GM06990 (cell line): ENCODE data around the gene FGA.

Experiments
- DNase-seq: peaks from one replicate; pipeline ENCODE4 v3.0.0-alpha.2; 2011; ENCODE audit not compliant: insufficient read length; ENCODE audit errors: extremely low read depth
- H3K27me3 ChIP-seq: replicated peaks from 2 replicates; pipeline ENCODE4 v1.6.0; 2011; ENCODE audit warnings: low read length; ENCODE audit not compliant: control insufficient read depth, insufficient read depth
- H3K36me3 ChIP-seq: 2 replicates; pipeline ENCODE4 v1.5.1; 2011; ENCODE audit warnings: low read length; ENCODE audit not compliant: control insufficient read depth, insufficient read depth
- H3K4me3 ChIP-seq: replicated peaks from 2 replicates; pipeline ENCODE4 v1.5.1; 2011; ENCODE audit warnings: low read depth, mild to moderate bottlenecking, control low read depth, low read length
- TF ChIP-seq, protein P1 (sequence below): IDR thresholded peaks from 2 replicates; pipeline ENCODE4 v1.5.1; 2011; ENCODE audit warnings: low read length, control low read depth, mild to moderate bottlenecking, inconsistent platforms; ENCODE audit not compliant: insufficient read depth, poor library complexity, severe bottlenecking

FGA gene

DNA sequence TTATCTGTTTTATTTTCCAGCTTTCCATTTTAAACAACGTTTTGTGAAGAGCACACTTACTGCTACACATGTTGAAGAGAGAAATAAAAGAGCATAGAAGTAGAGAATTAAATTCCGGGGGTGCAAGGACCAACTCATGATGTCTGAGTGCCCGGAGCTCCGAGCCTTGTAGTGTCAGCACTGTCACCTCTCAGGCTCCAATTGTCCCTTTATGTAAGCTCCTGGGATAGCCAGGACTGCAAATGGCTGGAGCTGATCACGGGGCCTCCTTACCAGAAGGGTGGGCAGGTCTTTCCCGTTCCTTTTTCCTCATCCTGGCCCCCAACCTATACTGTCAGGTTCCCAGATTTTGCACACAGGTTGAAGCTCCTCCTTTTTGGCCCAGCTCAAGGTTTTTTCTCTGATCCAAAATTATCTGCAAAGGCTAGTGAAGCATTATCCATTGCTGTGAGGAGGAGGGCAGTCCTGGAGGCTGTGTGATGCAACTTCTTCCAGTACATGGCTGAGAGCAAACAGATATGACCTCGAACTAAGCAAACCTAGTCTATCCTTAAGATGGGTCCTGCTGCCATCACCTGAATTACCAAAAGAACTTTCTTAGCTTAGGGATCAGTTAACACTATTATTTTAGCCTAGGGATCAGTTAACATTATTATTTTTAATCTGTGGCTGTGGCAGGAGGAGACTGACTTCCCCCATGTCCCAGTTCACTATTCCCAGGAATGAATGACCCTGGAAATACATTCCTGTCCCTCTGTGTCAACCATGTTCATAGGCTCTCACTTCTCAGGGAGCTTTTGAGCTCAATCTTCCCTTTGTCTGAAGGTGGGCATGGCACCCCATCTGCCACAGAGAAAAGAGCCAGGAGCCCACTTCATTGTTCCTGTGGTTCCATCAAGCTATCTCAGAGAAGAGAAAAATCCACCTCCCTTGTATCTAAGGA is 22.2 kb upstream of the FGA start, which contains the start of gene FGG:
Gene FGG, minus strand, starts transcription at position 185 of the 943 bp plus-strand sequence. Its CDS starts 47 bp downstream, at position 138.
- TF ChIP-seq, protein P1, sequence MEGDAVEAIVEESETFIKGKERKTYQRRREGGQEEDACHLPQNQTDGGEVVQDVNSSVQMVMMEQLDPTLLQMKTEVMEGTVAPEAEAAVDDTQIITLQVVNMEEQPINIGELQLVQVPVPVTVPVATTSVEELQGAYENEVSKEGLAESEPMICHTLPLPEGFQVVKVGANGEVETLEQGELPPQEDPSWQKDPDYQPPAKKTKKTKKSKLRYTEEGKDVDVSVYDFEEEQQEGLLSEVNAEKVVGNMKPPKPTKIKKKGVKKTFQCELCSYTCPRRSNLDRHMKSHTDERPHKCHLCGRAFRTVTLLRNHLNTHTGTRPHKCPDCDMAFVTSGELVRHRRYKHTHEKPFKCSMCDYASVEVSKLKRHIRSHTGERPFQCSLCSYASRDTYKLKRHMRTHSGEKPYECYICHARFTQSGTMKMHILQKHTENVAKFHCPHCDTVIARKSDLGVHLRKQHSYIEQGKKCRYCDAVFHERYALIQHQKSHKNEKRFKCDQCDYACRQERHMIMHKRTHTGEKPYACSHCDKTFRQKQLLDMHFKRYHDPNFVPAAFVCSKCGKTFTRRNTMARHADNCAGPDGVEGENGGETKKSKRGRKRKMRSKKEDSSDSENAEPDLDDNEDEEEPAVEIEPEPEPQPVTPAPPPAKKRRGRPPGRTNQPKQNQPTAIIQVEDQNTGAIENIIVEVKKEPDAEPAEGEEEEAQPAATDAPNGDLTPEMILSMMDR: no peak
- no peak for DNase-seq
- no peaks in the 10 kb centered on the region for H3K27me3 ChIP-seq
- H3K4me3 ChIP-seq: no peak within 1 kb of the TSS
- no peaks in the 10 kb centered on the region for H3K36me3 ChIP-seq

DNA sequence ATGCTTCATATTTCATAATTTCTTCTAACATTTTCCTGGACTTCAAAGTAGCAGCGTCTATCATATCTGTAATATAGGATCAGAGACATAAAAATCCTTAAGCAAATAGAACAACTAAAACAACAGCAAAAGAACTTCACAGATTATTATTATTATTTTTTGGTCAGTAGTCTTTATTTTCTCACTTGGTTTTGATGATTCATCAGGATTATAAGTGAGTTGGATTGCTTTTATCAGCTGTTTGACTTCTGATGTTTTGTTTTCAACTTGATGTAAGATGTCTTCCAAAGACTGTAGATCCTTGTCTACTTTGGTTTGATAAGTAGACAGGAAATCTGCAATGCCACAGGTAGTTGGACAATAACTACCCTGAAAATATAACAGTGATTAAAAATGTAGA is 21.3 kb upstream of the FGA start:
- TF ChIP-seq, protein P1: no peak
- DNase-seq: no peak
- H3K36me3 ChIP-seq: no peaks in the 10 kb centered on the region
- H3K27me3 ChIP-seq: no peaks in the 10 kb centered on the region
- H3K4me3 ChIP-seq: no peak overlapping the region

DNA sequence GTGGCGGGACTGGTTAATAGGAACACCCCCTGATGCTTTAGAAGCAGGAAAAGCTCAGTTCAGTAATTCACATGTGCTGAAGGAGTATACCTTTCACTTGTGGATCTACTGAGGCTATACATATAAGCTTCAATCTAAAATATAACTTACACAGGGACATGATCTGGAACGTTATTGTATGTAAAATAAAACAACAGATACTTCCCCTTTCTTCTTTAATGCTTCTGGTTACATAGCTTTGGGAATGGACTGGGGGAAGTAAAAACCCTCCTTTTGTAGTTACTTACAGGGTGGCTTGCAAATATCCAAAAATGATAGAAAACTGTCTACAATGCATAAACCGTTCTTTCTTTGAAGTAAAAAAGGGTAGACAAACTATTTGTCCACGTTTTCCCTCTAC is 20.0 kb upstream of the FGA start:
- no peak overlapping the region for H3K4me3 ChIP-seq
- no peaks in the 10 kb centered on the region for H3K36me3 ChIP-seq
- DNase-seq: no peak
- H3K27me3 ChIP-seq: no peaks in the 10 kb centered on the region
- TF ChIP-seq, protein P1: no peak

DNA sequence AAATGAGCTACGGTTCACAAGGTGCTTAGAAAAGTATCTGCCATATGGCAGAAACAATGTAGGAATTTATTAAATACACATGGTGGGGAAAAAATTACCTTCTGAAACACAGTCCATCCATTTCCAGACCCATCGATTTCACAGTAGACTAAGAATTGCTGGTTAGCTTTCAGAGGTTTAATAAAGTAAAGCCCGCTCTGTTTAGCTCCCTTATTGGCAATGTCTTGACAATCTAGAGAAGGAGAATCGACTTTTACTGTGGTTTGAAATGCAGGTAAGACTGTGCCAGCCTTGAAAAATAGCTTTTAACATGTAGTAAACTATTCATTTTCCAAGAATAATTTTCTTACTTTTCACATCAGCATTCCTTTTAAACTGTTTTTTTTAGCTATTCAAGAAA is 19.0 kb upstream of the FGA start:
- Histone ChIP-seq H3K4me3 (no peak overlapping the region), H3K36me3 (no peaks in the 10 kb centered on the region), H3K27me3 (no peaks in the 10 kb centered on the region)
- TF ChIP-seq, protein P1: no peak
- no peak for DNase-seq

DNA sequence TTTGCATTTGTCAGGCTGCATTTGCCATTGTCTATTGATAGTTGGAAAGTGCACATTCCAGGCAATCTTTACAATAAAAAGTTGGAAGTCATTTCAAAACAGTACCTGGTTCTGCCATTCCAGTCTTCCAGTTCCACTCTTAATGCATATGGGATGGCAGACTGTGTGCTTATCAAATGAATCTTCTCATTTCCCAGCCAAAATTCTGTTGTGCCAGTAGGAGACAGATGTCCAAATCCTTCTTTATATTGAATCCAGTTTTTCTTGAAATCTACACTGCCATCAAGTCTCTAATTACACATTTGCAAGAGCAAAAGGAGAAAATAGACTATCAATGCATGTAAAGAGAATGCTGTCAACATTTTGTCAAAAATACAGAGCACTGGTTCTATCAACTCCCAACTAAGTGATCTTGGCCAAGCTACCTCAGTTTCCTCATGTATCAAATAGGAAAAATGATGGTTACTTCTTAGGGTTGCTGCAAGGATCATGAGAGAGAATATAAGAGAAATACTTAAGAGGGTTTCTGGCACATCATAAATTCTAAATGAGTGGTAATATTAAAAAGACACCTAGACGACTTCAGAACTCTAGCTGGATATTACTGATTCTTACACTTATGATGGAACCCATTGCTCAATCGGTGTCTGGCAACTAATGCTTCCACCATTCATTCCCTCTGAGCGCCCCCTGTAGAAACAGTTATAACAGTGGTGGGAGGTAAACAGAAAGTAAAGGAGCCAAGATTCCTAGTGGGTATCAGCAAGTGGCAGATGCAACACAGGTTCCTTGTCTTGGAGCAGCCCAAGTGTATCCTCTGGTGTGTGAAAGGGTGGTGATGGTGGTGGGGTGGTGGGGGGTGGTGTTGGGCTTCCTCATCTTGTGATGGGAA is 18.1 kb upstream of the FGA start:
- Histone ChIP-seq H3K27me3 (no peaks in the 10 kb centered on the region), H3K36me3 (no peaks in the 10 kb centered on the region), H3K4me3 (no peak overlapping the region)
- TF ChIP-seq, protein P1: no peak
- no peak for DNase-seq
